ENCODE measurements around the gene CDH5.

The CDH5 gene

GRCh38 chr16:66427871-66428681 is 61.6 kb downstream of the CDH5 start:
- no peak overlapping the region for H3K27ac ChIP-seq (ENCODE audit: insufficient read depth, low read depth, low read length, poor library complexity, severe bottlenecking)
- 4 to 5% methylated on average over 39 to 40 of the region's 40 CpGs for WGBS, 2 experiments
- no peaks in the 10 kb centered on the region for H3K36me3 ChIP-seq (ENCODE audit: control insufficient read depth, insufficient read depth, low read length)
- H3K4me3 ChIP-seq (ENCODE audit: insufficient read depth, low read depth, low read length) = peak overlapping the region; percentile 34
- H3K9me3 ChIP-seq (ENCODE audit: control insufficient read depth, low read length) = no peaks in the 10 kb centered on the region
- H3K4me1 ChIP-seq (ENCODE audit: control insufficient read depth, insufficient read depth, low read length) = peaks cover 3% of the 10 kb centered on the region
- H3K27me3 ChIP-seq (ENCODE audit: control insufficient read depth, insufficient read depth, low read length, poor library complexity, severe bottlenecking) = peaks cover 74% of the 10 kb centered on the region

- H3K9me3 ChIP-seq (ENCODE audit: control insufficient read depth, low read length) = no peaks in the 10 kb centered on the region
Measured at GRCh38 chr16:66428682-66429251, 62.3 kb downstream of the CDH5 start.

GRCh38 chr16:66429290-66429962 is 62.9 kb downstream of the CDH5 start:
- Histone ChIP-seq H3K4me3 (ENCODE audit: insufficient read depth, low read depth, low read length) (no peak overlapping the region), H3K4me1 (ENCODE audit: control insufficient read depth, insufficient read depth, low read length) (peaks cover 10% of the 10 kb centered on the region), H3K27me3 (ENCODE audit: control insufficient read depth, insufficient read depth, low read length, poor library complexity, severe bottlenecking) (peaks cover 65% of the 10 kb centered on the region), H3K9me3 (ENCODE audit: control insufficient read depth, low read length) (no peaks in the 10 kb centered on the region), H3K27ac (ENCODE audit: insufficient read depth, low read depth, low read length, poor library complexity, severe bottlenecking) (no peak overlapping the region), H3K36me3 (ENCODE audit: control insufficient read depth, insufficient read depth, low read length) (no peaks in the 10 kb centered on the region)
- 42 to 50% methylated on average over 9 of the region's 9 CpGs for WGBS, 2 experiments

More at GRCh38 chr16:66428682-66429251, 62.3 kb downstream of the CDH5 start:
- Histone ChIP-seq H3K27ac (ENCODE audit: insufficient read depth, low read depth, low read length, poor library complexity, severe bottlenecking) (no peak overlapping the region), H3K36me3 (ENCODE audit: control insufficient read depth, insufficient read depth, low read length) (no peaks in the 10 kb centered on the region), H3K27me3 (ENCODE audit: control insufficient read depth, insufficient read depth, low read length, poor library complexity, severe bottlenecking) (peaks cover 72% of the 10 kb centered on the region), H3K4me1 (ENCODE audit: control insufficient read depth, insufficient read depth, low read length) (peaks cover 5% of the 10 kb centered on the region), H3K4me3 (ENCODE audit: insufficient read depth, low read depth, low read length) (no peak overlapping the region)
- 25 to 26% methylated on average over 11 of the region's 11 CpGs for WGBS, 2 experiments

GRCh38 chr16:66430214-66430613 is 63.7 kb downstream of the CDH5 start:
- Histone ChIP-seq H3K27me3 (ENCODE audit: control insufficient read depth, insufficient read depth, low read length, poor library complexity, severe bottlenecking) (peaks cover 57% of the 10 kb centered on the region), H3K9me3 (ENCODE audit: control insufficient read depth, low read length) (no peaks in the 10 kb centered on the region), H3K4me1 (ENCODE audit: control insufficient read depth, insufficient read depth, low read length) (peaks cover 11% of the 10 kb centered on the region), H3K27ac (ENCODE audit: insufficient read depth, low read depth, low read length, poor library complexity, severe bottlenecking) (no peak overlapping the region), H3K4me3 (ENCODE audit: insufficient read depth, low read depth, low read length) (no peak overlapping the region), H3K36me3 (ENCODE audit: control insufficient read depth, insufficient read depth, low read length) (no peaks in the 10 kb centered on the region)
- WGBS, 2 experiments = 76 to 81% methylated on average over 2 to 3 of the region's 3 CpGs

GRCh38 chr16:66431760-66432159 is 65.3 kb downstream of the CDH5 start:
- WGBS, 2 experiments = 90% methylated on average over 8 of the region's 8 CpGs

GRCh38 chr16:66432429-66432828 is 65.9 kb downstream of the CDH5 start:
- Histone ChIP-seq H3K27ac (ENCODE audit: insufficient read depth, low read depth, low read length, poor library complexity, severe bottlenecking) (no peak overlapping the region), H3K27me3 (ENCODE audit: control insufficient read depth, insufficient read depth, low read length, poor library complexity, severe bottlenecking) (peaks cover 37% of the 10 kb centered on the region), H3K36me3 (ENCODE audit: control insufficient read depth, insufficient read depth, low read length) (no peaks in the 10 kb centered on the region), H3K9me3 (ENCODE audit: control insufficient read depth, low read length) (no peaks in the 10 kb centered on the region), H3K4me1 (ENCODE audit: control insufficient read depth, insufficient read depth, low read length) (peaks cover 7% of the 10 kb centered on the region), H3K4me3 (ENCODE audit: insufficient read depth, low read depth, low read length) (no peak overlapping the region)
- 89 to 92% methylated on average over 5 of the region's 5 CpGs for WGBS, 2 experiments

More at GRCh38 chr16:66431760-66432159, 65.3 kb downstream of the CDH5 start:
- peaks cover 7% of the 10 kb centered on the region for H3K4me1 ChIP-seq (ENCODE audit: control insufficient read depth, insufficient read depth, low read length)
- H3K36me3 ChIP-seq (ENCODE audit: control insufficient read depth, insufficient read depth, low read length) = no peaks in the 10 kb centered on the region
- no peaks in the 10 kb centered on the region for H3K9me3 ChIP-seq (ENCODE audit: control insufficient read depth, low read length)
- no peak overlapping the region for H3K4me3 ChIP-seq (ENCODE audit: insufficient read depth, low read depth, low read length)
- H3K27me3 ChIP-seq (ENCODE audit: control insufficient read depth, insufficient read depth, low read length, poor library complexity, severe bottlenecking) = peaks cover 42% of the 10 kb centered on the region
- no peak overlapping the region for H3K27ac ChIP-seq (ENCODE audit: insufficient read depth, low read depth, low read length, poor library complexity, severe bottlenecking)

- no peaks in the 10 kb centered on the region for H3K36me3 ChIP-seq (ENCODE audit: control insufficient read depth, insufficient read depth, low read length)
- 89 to 90% methylated on average over 9 of the region's 9 CpGs for WGBS, 2 experiments
- H3K9me3 ChIP-seq (ENCODE audit: control insufficient read depth, low read length) = no peaks in the 10 kb centered on the region
- peaks cover 7% of the 10 kb centered on the region for H3K4me1 ChIP-seq (ENCODE audit: control insufficient read depth, insufficient read depth, low read length)
- H3K27me3 ChIP-seq (ENCODE audit: control insufficient read depth, insufficient read depth, low read length, poor library complexity, severe bottlenecking) = peaks cover 13% of the 10 kb centered on the region
- no peak overlapping the region for H3K27ac ChIP-seq (ENCODE audit: insufficient read depth, low read depth, low read length, poor library complexity, severe bottlenecking)
- H3K4me3 ChIP-seq (ENCODE audit: insufficient read depth, low read depth, low read length) = no peak overlapping the region
Measured at GRCh38 chr16:66434619-66435430, 68.3 kb downstream of the CDH5 start.

- H3K4me1 ChIP-seq (ENCODE audit: control insufficient read depth, insufficient read depth, low read length) = peaks cover 7% of the 10 kb centered on the region
- 94 to 100% methylated on average over 1 of the region's 1 CpG for WGBS, 2 experiments
- H3K9me3 ChIP-seq (ENCODE audit: control insufficient read depth, low read length) = no peaks in the 10 kb centered on the region
- peaks cover 4% of the 10 kb centered on the region for H3K27me3 ChIP-seq (ENCODE audit: control insufficient read depth, insufficient read depth, low read length, poor library complexity, severe bottlenecking)
- H3K4me3 ChIP-seq (ENCODE audit: insufficient read depth, low read depth, low read length) = no peak overlapping the region
- H3K36me3 ChIP-seq (ENCODE audit: control insufficient read depth, insufficient read depth, low read length) = no peaks in the 10 kb centered on the region
- H3K27ac ChIP-seq (ENCODE audit: insufficient read depth, low read depth, low read length, poor library complexity, severe bottlenecking) = no peak overlapping the region
Measured at GRCh38 chr16:66435896-66436295, 69.4 kb downstream of the CDH5 start.

GRCh38 chr16:66437391-66437945 is 71.0 kb downstream of the CDH5 start:
- no peak overlapping the region for H3K27ac ChIP-seq (ENCODE audit: insufficient read depth, low read depth, low read length, poor library complexity, severe bottlenecking)
- 75 to 76% methylated on average over 15 of the region's 15 CpGs for WGBS, 2 experiments
- H3K27me3 ChIP-seq (ENCODE audit: control insufficient read depth, insufficient read depth, low read length, poor library complexity, severe bottlenecking) = peaks cover 3% of the 10 kb centered on the region
- no peak overlapping the region for H3K4me3 ChIP-seq (ENCODE audit: insufficient read depth, low read depth, low read length)
- H3K36me3 ChIP-seq (ENCODE audit: control insufficient read depth, insufficient read depth, low read length) = no peaks in the 10 kb centered on the region
- H3K9me3 ChIP-seq (ENCODE audit: control insufficient read depth, low read length) = no peaks in the 10 kb centered on the region
- peaks cover 7% of the 10 kb centered on the region for H3K4me1 ChIP-seq (ENCODE audit: control insufficient read depth, insufficient read depth, low read length)

Measured in ectodermal cell (in vitro differentiated cells).